AG10803 (cell line): ENCODE results near the gene GSE1.
A peak's percentile ranks its signal among the peaks of the same experiment; 100 is the strongest.

Experiments used
- DNase-seq: peaks from one replicate; pipeline ENCODE4 v3.0.0; 2010; ENCODE audit warnings: low read depth
- H3K4me3 ChIP-seq: 2 replicates; pipeline ENCODE4 v1.5.1; 2011; ENCODE audit warnings: mild to moderate bottlenecking, low read length, control low read depth
- CTCF ChIP-seq: conservative IDR thresholded peaks from 2 replicates; pipeline ENCODE4 v1.5.1; 2011; ENCODE audit warnings: mild to moderate bottlenecking, low read length, control low read depth, inconsistent platforms

GSE1 gene

GRCh38 chr16:85635545-85636140 lies 22.5 kb downstream of the GSE1 start:
- no peak for DNase-seq
- H3K4me3 ChIP-seq, result no peak overlapping the region
- no peak for TF ChIP-seq CTCF

GRCh38 chr16:85636234-85636812 lies 23.2 kb downstream of the GSE1 start:
- DNase-seq, result no peak
- TF ChIP-seq CTCF, result no peak
- H3K4me3 ChIP-seq, result no peak overlapping the region

GRCh38 chr16:85637061-85637807 lies 24.1 kb downstream of the GSE1 start:
- H3K4me3 ChIP-seq, result no peak overlapping the region
- no peak for TF ChIP-seq CTCF
- no peak for DNase-seq

- TF ChIP-seq CTCF, result no peak
- H3K4me3 ChIP-seq, result no peak overlapping the region
Observed at GRCh38 chr16:85637808-85638647, 24.9 kb downstream of the GSE1 start.

GRCh38 chr16:85638695-85639409 lies 25.7 kb downstream of the GSE1 start:
- H3K4me3 ChIP-seq, result no peak overlapping the region
- TF ChIP-seq CTCF, result no peak
- no peak for DNase-seq

More at GRCh38 chr16:85637808-85638647, 24.9 kb downstream of the GSE1 start:
- no peak for DNase-seq

- H3K4me3 ChIP-seq, result no peak overlapping the region
- TF ChIP-seq CTCF, result no peak
- peak; percentile 45 for DNase-seq
Observed at GRCh38 chr16:85639529-85640253, 26.6 kb downstream of the GSE1 start.
